ENCODE measurements around the gene SEC24D.

Gene SEC24D

DNA sequence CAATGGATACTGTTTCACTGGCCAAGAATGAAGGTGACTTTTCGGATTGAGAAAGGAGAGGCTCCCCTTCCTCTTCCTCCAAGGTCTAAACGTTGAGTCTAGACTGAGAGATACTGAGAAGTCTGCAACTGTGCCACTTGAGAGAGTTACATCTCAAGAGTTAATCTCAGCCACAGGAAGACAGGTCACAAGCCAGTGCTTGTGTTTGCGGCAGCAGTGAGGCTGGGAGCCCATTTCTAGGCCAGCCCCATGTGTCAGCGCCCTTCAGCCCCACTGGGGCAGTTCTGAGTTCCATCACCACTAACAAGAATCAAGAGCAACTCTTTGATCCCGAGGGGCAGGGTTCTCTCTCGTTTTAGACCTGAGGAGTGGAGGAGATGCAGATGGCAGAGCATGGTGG is 7.3 kb upstream of the SEC24D start:
- TF ChIP-seq FEZF1 (tag by site-specific recombination; IDR thresholded peaks at IDR 0.05): no peak
- TF ChIP-seq ZBTB20 (tag by site-specific recombination; IDR thresholded peaks at IDR 0.05): no peak
- no peak for TF ChIP-seq ZNF114 (tag by site-specific recombination; IDR thresholded peaks at IDR 0.05)
- no peak for TF ChIP-seq ZNF391 (tag by site-specific recombination; IDR thresholded peaks at IDR 0.05; ENCODE audit: borderline replicate concordance, low read depth)
- no peak for TF ChIP-seq ZNF433 (tag by site-specific recombination; IDR thresholded peaks at IDR 0.05; ENCODE audit: low read depth)
- TF ChIP-seq, protein P1, sequence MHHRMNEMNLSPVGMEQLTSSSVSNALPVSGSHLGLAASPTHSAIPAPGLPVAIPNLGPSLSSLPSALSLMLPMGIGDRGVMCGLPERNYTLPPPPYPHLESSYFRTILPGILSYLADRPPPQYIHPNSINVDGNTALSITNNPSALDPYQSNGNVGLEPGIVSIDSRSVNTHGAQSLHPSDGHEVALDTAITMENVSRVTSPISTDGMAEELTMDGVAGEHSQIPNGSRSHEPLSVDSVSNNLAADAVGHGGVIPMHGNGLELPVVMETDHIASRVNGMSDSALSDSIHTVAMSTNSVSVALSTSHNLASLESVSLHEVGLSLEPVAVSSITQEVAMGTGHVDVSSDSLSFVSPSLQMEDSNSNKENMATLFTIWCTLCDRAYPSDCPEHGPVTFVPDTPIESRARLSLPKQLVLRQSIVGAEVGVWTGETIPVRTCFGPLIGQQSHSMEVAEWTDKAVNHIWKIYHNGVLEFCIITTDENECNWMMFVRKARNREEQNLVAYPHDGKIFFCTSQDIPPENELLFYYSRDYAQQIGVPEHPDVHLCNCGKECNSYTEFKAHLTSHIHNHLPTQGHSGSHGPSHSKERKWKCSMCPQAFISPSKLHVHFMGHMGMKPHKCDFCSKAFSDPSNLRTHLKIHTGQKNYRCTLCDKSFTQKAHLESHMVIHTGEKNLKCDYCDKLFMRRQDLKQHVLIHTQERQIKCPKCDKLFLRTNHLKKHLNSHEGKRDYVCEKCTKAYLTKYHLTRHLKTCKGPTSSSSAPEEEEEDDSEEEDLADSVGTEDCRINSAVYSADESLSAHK (tag by site-specific recombination; IDR thresholded peaks at IDR 0.05): no peak
- no peaks in the 10 kb centered on the region for H3K9me3 ChIP-seq (ENCODE audit: control insufficient read depth, insufficient read depth, low read depth, low read length)
- POLR2A ChIA-PET: no interaction called here
- no peaks in the 10 kb centered on the region for H3K4me1 ChIP-seq (ENCODE audit: control insufficient read depth, insufficient read depth, low read length)
- CTCF ChIA-PET: no interaction called here
- no peaks in the 10 kb centered on the region for H3K36me3 ChIP-seq (ENCODE audit: control insufficient read depth in 2 of 2, insufficient read depth in 1 of 2, low read length in 2 of 2)
- no peak overlapping the region for H3K4me3 ChIP-seq (ENCODE audit: low read depth, low read length)
- no peak overlapping the region for H3K27ac ChIP-seq (ENCODE audit: extremely low read depth, low read depth, low read length)

DNA sequence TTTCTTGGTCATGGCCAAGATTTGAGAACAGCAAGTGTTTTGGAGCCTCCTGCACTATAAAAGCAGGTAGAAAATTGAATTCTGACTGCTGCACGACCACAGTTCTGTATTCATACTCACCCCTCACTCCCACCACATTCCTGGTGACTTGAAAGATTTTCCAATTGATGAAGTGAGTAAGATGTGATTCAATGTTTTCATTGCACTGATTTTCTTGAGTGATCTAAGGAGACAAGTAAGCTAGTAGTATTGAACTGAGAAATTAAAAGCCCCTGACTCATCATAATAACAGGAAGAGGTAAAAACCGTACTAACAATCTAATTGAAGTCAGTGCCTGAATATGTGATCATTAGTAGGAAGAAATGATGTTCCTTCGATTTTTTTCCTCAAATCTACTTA is 6.1 kb upstream of the SEC24D start:
- Histone ChIP-seq H3K27ac (ENCODE audit: extremely low read depth, low read depth, low read length) (no peak overlapping the region), H3K4me1 (ENCODE audit: control insufficient read depth, insufficient read depth, low read length) (no peaks in the 10 kb centered on the region), H3K9me3 (ENCODE audit: control insufficient read depth, insufficient read depth, low read depth, low read length) (no peaks in the 10 kb centered on the region), H3K36me3 (ENCODE audit: control insufficient read depth in 2 of 2, insufficient read depth in 1 of 2, low read length in 2 of 2) (no peaks in the 10 kb centered on the region), H3K4me3 (ENCODE audit: low read depth, low read length) (no peak overlapping the region)
- POLR2A ChIA-PET: no interaction called here
- TF ChIP-seq, protein P2, sequence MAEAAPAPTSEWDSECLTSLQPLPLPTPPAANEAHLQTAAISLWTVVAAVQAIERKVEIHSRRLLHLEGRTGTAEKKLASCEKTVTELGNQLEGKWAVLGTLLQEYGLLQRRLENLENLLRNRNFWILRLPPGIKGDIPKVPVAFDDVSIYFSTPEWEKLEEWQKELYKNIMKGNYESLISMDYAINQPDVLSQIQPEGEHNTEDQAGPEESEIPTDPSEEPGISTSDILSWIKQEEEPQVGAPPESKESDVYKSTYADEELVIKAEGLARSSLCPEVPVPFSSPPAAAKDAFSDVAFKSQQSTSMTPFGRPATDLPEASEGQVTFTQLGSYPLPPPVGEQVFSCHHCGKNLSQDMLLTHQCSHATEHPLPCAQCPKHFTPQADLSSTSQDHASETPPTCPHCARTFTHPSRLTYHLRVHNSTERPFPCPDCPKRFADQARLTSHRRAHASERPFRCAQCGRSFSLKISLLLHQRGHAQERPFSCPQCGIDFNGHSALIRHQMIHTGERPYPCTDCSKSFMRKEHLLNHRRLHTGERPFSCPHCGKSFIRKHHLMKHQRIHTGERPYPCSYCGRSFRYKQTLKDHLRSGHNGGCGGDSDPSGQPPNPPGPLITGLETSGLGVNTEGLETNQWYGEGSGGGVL (tag by site-specific recombination; IDR thresholded peaks at IDR 0.05): no peak
- TF ChIP-seq KLF16 (tag by site-specific recombination; IDR thresholded peaks at IDR 0.05) (no peak), ZNF354C (tag by site-specific recombination; IDR thresholded peaks at IDR 0.05; ENCODE audit: borderline replicate concordance, low read depth) (no peak), ZNF433 (tag by site-specific recombination; IDR thresholded peaks at IDR 0.05; ENCODE audit: low read depth) (no peak), ZBTB48 (tag by site-specific recombination; IDR thresholded peaks at IDR 0.05) (no peak)
- CTCF ChIA-PET: no interaction called here

DNA sequence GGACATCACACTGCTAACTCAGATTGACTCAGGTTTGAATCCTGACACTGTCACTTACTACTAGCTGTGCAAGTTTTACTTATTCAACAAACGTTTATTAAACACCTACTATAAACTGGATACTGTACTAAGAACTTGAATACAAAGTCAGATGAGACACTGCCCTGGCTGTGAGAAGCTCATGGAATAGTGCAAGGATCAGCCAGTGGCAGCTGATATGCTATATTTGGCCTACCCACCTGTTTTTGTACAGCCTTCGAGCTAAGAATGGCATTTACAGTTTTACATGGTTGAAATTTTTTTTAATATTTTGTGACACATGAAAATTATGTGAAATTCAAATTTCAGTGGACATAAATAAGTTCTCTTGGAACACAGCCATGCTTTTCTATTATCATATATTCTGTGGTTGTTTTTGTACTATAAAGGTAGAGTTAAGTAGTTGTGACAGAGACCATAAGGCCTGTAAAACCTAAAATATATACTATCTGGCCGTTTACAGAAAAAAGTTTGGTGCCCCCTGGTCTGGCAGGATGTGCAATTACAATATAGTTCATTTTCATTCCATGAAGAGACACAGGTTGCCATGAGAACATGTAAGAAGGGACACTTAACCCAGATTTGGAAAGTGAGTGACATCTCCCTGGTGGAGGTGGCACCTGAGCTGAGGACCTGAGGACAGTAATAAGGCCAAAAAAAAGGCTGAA is 3.4 kb upstream of the SEC24D start:
- Histone ChIP-seq H3K9me3 (ENCODE audit: control insufficient read depth, insufficient read depth, low read depth, low read length) (no peaks in the 10 kb centered on the region), H3K27ac (ENCODE audit: extremely low read depth, low read depth, low read length) (no peak overlapping the region), H3K4me3 (ENCODE audit: low read depth, low read length) (no peak overlapping the region), H3K4me1 (ENCODE audit: control insufficient read depth, insufficient read depth, low read length) (peaks cover 1% of the 10 kb centered on the region; the same call in 1 of the 2 replicates), H3K36me3 (ENCODE audit: control insufficient read depth in 2 of 2, insufficient read depth in 1 of 2, low read length in 2 of 2) (no peaks in the 10 kb centered on the region)
- CTCF ChIA-PET: interaction anchor here (1.6 kb wide), 1 partner anchor 25 kb away, joined by 5 read pairs; no protein-coding TSS in a partner anchor
- POLR2A ChIA-PET: no interaction called here
- TF ChIP-seq ZSCAN16 (tag by site-specific recombination; IDR thresholded peaks at IDR 0.05) (no peak), ZBTB20 (tag by site-specific recombination; IDR thresholded peaks at IDR 0.05) (no peak), ZNF626 (tag by site-specific recombination; IDR thresholded peaks at IDR 0.05) (no peak), ZNF530 (tag by site-specific recombination; IDR thresholded peaks at IDR 0.05; ENCODE audit: low read depth) (no peak), ZNF600 (tag by site-specific recombination; IDR thresholded peaks at IDR 0.05) (no peak), ZBTB21 (tag by site-specific recombination; IDR thresholded peaks at IDR 0.05) (no peak), ZNF623 (tag by site-specific recombination; IDR thresholded peaks at IDR 0.05) (no peak)
- TF ChIP-seq, protein P3, sequence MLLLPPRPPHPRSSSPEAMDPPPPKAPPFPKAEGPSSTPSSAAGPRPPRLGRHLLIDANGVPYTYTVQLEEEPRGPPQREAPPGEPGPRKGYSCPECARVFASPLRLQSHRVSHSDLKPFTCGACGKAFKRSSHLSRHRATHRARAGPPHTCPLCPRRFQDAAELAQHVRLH (tag by site-specific recombination; IDR thresholded peaks at IDR 0.05): no peak
- TF ChIP-seq, protein P4, sequence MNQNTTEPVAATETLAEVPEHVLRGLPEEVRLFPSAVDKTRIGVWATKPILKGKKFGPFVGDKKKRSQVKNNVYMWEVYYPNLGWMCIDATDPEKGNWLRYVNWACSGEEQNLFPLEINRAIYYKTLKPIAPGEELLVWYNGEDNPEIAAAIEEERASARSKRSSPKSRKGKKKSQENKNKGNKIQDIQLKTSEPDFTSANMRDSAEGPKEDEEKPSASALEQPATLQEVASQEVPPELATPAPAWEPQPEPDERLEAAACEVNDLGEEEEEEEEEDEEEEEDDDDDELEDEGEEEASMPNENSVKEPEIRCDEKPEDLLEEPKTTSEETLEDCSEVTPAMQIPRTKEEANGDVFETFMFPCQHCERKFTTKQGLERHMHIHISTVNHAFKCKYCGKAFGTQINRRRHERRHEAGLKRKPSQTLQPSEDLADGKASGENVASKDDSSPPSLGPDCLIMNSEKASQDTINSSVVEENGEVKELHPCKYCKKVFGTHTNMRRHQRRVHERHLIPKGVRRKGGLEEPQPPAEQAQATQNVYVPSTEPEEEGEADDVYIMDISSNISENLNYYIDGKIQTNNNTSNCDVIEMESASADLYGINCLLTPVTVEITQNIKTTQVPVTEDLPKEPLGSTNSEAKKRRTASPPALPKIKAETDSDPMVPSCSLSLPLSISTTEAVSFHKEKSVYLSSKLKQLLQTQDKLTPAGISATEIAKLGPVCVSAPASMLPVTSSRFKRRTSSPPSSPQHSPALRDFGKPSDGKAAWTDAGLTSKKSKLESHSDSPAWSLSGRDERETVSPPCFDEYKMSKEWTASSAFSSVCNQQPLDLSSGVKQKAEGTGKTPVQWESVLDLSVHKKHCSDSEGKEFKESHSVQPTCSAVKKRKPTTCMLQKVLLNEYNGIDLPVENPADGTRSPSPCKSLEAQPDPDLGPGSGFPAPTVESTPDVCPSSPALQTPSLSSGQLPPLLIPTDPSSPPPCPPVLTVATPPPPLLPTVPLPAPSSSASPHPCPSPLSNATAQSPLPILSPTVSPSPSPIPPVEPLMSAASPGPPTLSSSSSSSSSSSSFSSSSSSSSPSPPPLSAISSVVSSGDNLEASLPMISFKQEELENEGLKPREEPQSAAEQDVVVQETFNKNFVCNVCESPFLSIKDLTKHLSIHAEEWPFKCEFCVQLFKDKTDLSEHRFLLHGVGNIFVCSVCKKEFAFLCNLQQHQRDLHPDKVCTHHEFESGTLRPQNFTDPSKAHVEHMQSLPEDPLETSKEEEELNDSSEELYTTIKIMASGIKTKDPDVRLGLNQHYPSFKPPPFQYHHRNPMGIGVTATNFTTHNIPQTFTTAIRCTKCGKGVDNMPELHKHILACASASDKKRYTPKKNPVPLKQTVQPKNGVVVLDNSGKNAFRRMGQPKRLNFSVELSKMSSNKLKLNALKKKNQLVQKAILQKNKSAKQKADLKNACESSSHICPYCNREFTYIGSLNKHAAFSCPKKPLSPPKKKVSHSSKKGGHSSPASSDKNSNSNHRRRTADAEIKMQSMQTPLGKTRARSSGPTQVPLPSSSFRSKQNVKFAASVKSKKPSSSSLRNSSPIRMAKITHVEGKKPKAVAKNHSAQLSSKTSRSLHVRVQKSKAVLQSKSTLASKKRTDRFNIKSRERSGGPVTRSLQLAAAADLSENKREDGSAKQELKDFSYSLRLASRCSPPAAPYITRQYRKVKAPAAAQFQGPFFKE (tag by site-specific recombination; IDR thresholded peaks at IDR 0.05; ENCODE audit: borderline replicate concordance): no peak
- TF ChIP-seq, protein P5, sequence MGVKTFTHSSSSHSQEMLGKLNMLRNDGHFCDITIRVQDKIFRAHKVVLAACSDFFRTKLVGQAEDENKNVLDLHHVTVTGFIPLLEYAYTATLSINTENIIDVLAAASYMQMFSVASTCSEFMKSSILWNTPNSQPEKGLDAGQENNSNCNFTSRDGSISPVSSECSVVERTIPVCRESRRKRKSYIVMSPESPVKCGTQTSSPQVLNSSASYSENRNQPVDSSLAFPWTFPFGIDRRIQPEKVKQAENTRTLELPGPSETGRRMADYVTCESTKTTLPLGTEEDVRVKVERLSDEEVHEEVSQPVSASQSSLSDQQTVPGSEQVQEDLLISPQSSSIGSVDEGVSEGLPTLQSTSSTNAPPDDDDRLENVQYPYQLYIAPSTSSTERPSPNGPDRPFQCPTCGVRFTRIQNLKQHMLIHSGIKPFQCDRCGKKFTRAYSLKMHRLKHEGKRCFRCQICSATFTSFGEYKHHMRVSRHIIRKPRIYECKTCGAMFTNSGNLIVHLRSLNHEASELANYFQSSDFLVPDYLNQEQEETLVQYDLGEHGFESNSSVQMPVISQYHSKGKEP (tag by site-specific recombination; IDR thresholded peaks at IDR 0.05): no peak

Measured in HEK293 (cell line).